Measurements from ENCODE around the gene ARL15.

DNA sequence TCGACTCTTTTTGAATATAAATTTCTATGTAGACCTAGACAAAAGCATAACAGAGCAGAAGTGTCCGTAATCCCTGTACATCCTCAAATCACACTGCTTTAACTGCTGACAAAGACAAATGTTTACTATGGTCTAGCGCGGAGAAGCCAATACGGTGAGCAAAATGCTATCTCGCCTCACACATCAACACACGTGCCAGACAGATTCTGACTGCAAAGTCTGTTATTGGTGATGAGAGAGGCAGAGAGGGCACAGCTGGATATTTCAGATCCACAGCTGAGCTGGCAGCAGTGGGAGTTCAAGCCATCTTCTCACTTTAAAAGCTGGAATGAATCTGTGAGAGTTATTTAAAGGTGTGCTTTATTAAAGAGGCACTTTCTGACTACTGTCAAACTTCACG lies 124.3 kb downstream of the ARL15 start:
- TF ChIP-seq CTCF (conservative IDR thresholded peaks at IDR 0.05; ENCODE audit: low read depth, low read length) (no peak), EZH2 (IDR thresholded peaks at IDR 0.05; ENCODE audit: borderline replicate concordance, low read depth, low read length, poor library complexity, severe bottlenecking) (no peak)
